ENCODE measurements around the gene ARSK. TPM values are rescaled to one million over a fixed set of nuclear protein-coding genes. Genes with fewer than 3 reads are reported as not detected.

The ARSK gene
- total RNA-seq, 1 donor from 2014 or later = 5.5 TPM

- no peak for DNase-seq (ENCODE audit: low spot score)
- H3K9me3 Mint-ChIP-seq (ENCODE audit: unreplicated experiment) = no peaks in the 10 kb centered on the region
- H3K27me3 Mint-ChIP-seq (ENCODE audit: unreplicated experiment) = no peaks in the 10 kb centered on the region
- no peak overlapping the region for H3K27ac Mint-ChIP-seq (ENCODE audit: unreplicated experiment)
- H3K4me1 Mint-ChIP-seq (ENCODE audit: unreplicated experiment) = peaks cover 7% of the 10 kb centered on the region
- no peak overlapping the region for H3K4me3 Mint-ChIP-seq (ENCODE audit: unreplicated experiment)
- no peak for TF ChIP-seq CTCF (IDR thresholded peaks at IDR 0.05; ENCODE audit: unreplicated experiment)
- no peaks in the 10 kb centered on the region for H3K36me3 Mint-ChIP-seq (ENCODE audit: low read depth, unreplicated experiment)
These were observed 40.5 kb downstream of the ARSK start for GRCh38 chr5:95595289-95595931.

GRCh38 chr5:95599252-95599651, 44.4 kb downstream of the ARSK start:
- Mint-ChIP-seq H3K9me3 (ENCODE audit: unreplicated experiment) (no peaks in the 10 kb centered on the region), H3K4me1 (ENCODE audit: unreplicated experiment) (no peaks in the 10 kb centered on the region), H3K36me3 (ENCODE audit: low read depth, unreplicated experiment) (no peaks in the 10 kb centered on the region), H3K27me3 (ENCODE audit: unreplicated experiment) (no peaks in the 10 kb centered on the region), H3K27ac (ENCODE audit: unreplicated experiment) (no peak overlapping the region), H3K4me3 (ENCODE audit: unreplicated experiment) (no peak overlapping the region)
- no peak for TF ChIP-seq CTCF (IDR thresholded peaks at IDR 0.05; ENCODE audit: unreplicated experiment)
- no peak for DNase-seq (ENCODE audit: low spot score)

- H3K36me3 Mint-ChIP-seq (ENCODE audit: low read depth, unreplicated experiment) = no peaks in the 10 kb centered on the region
- no peaks in the 10 kb centered on the region for H3K9me3 Mint-ChIP-seq (ENCODE audit: unreplicated experiment)
- TF ChIP-seq CTCF (IDR thresholded peaks at IDR 0.05; ENCODE audit: unreplicated experiment) = no peak
- H3K27ac Mint-ChIP-seq (ENCODE audit: unreplicated experiment) = no peak overlapping the region
- no peak overlapping the region for H3K4me3 Mint-ChIP-seq (ENCODE audit: unreplicated experiment)
- no peaks in the 10 kb centered on the region for H3K27me3 Mint-ChIP-seq (ENCODE audit: unreplicated experiment)
- no peak for DNase-seq (ENCODE audit: low spot score)
- H3K4me1 Mint-ChIP-seq (ENCODE audit: unreplicated experiment) = no peaks in the 10 kb centered on the region
These were observed 45.7 kb downstream of the ARSK start for GRCh38 chr5:95600557-95600956.

GRCh38 chr5:95605786-95606185, 50.9 kb downstream of the ARSK start:
- H3K27ac Mint-ChIP-seq (ENCODE audit: unreplicated experiment) = no peak overlapping the region
- DNase-seq (ENCODE audit: low spot score) = no peak
- no peaks in the 10 kb centered on the region for H3K9me3 Mint-ChIP-seq (ENCODE audit: unreplicated experiment)
- H3K4me1 Mint-ChIP-seq (ENCODE audit: unreplicated experiment) = no peaks in the 10 kb centered on the region
- H3K27me3 Mint-ChIP-seq (ENCODE audit: unreplicated experiment) = peaks cover 2% of the 10 kb centered on the region
- no peak for TF ChIP-seq CTCF (IDR thresholded peaks at IDR 0.05; ENCODE audit: unreplicated experiment)
- no peak overlapping the region for H3K4me3 Mint-ChIP-seq (ENCODE audit: unreplicated experiment)
- H3K36me3 Mint-ChIP-seq (ENCODE audit: low read depth, unreplicated experiment) = no peaks in the 10 kb centered on the region

- H3K4me1 Mint-ChIP-seq (ENCODE audit: unreplicated experiment) = no peaks in the 10 kb centered on the region
- no peak for DNase-seq (ENCODE audit: low spot score)
- no peaks in the 10 kb centered on the region for H3K9me3 Mint-ChIP-seq (ENCODE audit: unreplicated experiment)
- no peaks in the 10 kb centered on the region for H3K36me3 Mint-ChIP-seq (ENCODE audit: low read depth, unreplicated experiment)
- no peak overlapping the region for H3K4me3 Mint-ChIP-seq (ENCODE audit: unreplicated experiment)
- peaks cover 2% of the 10 kb centered on the region for H3K27me3 Mint-ChIP-seq (ENCODE audit: unreplicated experiment)
- no peak overlapping the region for H3K27ac Mint-ChIP-seq (ENCODE audit: unreplicated experiment)
- no peak for TF ChIP-seq CTCF (IDR thresholded peaks at IDR 0.05; ENCODE audit: unreplicated experiment)
These were observed 51.5 kb downstream of the ARSK start for GRCh38 chr5:95606419-95606818.

Data from endothelial cell (in vitro differentiated cells).